KMS-11 (cell line): ENCODE measurements around the gene HOTAIR.
A peak's percentile ranks its signal among the peaks of the same experiment; 100 is the strongest.

Experiments
- H2AFZ ChIP-seq: fragments of 200-600 bp; sonication (generic); 2 replicates; pipeline ENCODE4 v1.6.1; 2016; ENCODE audit warnings: antibody characterized with exemption, mixed run types, low read depth
- H3K27ac ChIP-seq: fragments of 200-600 bp; sonication (generic); 2 replicates; pipeline ENCODE4 v1.6.1; 2016; ENCODE audit warnings: mild to moderate bottlenecking, mixed run types
- H3K27me3 ChIP-seq: fragments of 200-600 bp; sonication (generic); 2 replicates; pipeline ENCODE4 v1.6.1; 2017; ENCODE audit warnings: mild to moderate bottlenecking, low read depth, mixed run types, moderate library complexity; ENCODE audit not compliant: insufficient read depth
- H3K36me3 ChIP-seq: fragments of 200-600 bp; sonication (generic); 2 replicates; pipeline ENCODE4 v1.6.1; 2017; ENCODE audit warnings: mild to moderate bottlenecking, mixed run types; ENCODE audit not compliant: insufficient read depth
- H3K4me1 ChIP-seq: fragments of 200-600 bp; sonication (generic); 2 replicates; pipeline ENCODE4 v1.6.1; 2016; ENCODE audit warnings: mild to moderate bottlenecking, low read depth, mixed run types; ENCODE audit not compliant: poor library complexity, severe bottlenecking
- H3K4me2 ChIP-seq: fragments of 200-600 bp; sonication (generic); 2 replicates; pipeline ENCODE4 v1.7.0; 2016; ENCODE audit warnings: mild to moderate bottlenecking, mixed run types
- H3K4me3 ChIP-seq: fragments of 200-600 bp; sonication (generic); IDR thresholded peaks from 2 replicates; pipeline ENCODE4 v1.6.1; 2017; ENCODE audit warnings: low read depth, low read length, mixed read lengths; ENCODE audit not compliant: insufficient read depth
- H3K79me2 ChIP-seq: fragments of 200-600 bp; sonication (generic); 2 replicates; pipeline ENCODE4 v1.6.1; 2016; ENCODE audit warnings: low read depth, mixed run types; ENCODE audit not compliant: insufficient read depth
- H3K9ac ChIP-seq: fragments of 200-600 bp; sonication (generic); 2 replicates; pipeline ENCODE4 v1.6.1; 2016; ENCODE audit warnings: mild to moderate bottlenecking, mixed run types
- H4K20me1 ChIP-seq: fragments of 200-600 bp; sonication (generic); 2 replicates; pipeline ENCODE4 v1.6.1; 2016; ENCODE audit warnings: mild to moderate bottlenecking, mixed run types; ENCODE audit not compliant: insufficient read depth
- CTCF ChIP-seq: fragments of 200-600 bp; sonication (generic); conservative IDR thresholded peaks from 2 replicates; pipeline ENCODE4 v1.6.1; 2017; ENCODE audit warnings: low read depth, mild to moderate bottlenecking, antibody characterized with exemption, low read length, moderate library complexity, mixed read lengths

The HOTAIR gene

DNA sequence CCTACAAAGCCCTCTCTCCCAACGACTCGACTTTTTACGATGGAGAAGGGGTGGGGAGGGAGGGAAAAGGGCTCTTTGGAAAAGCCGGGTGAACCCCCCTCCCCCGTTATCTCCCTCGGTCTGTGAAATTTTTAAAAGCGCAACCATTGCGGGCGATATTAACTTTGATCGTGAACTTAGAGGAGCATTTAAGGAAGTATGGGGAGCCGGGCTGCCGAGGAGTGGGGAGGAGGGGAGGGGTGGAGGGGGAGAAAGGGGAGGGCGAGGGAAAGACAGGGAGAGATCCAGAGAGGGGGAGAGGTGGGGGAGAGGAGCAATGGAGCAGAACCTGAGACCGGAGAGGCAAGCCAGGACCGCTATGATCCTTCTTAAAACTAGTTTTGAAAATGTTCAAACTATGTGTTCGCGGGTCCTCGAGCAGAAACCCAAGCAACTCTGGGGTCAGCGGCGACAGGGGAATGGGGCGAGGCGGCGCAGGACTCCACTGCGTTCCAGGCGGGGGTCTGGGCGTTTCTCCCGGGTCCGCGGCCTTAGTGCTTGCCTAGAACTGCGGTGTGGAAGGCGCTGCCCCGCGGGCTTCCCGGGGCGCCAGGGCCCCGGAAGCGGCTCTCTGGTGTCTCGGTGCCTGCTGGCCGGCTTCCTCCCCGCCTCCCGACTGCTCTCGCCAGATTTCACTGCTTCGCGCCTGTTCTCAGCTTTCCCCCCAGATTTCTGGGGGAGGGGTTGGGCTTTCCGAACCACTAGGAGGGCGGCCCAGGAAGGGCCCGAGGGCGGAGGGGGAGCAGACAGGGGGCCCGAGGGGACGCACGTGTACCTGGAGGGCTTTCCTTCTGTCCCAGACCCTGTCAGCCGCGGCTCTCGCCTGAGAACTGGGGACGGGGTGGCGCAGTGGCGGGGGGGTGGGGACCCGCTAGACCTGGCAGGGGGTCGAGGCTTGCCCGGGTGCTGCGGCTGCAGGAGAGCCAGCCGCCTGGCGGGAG is at the start of gene HOTAIR:
HOTAIR (minus strand) TSS at position 871 of the 980 bp plus-strand sequence.
- Histone ChIP-seq H3K9ac (no peak within 1 kb of the TSS), H3K27me3 (peaks cover 98% of the 10 kb centered on the region), H3K27ac (no peak within 1 kb of the TSS), H3K79me2 (no peaks in the 10 kb centered on the region), H3K4me1 (peaks cover 13% of the 10 kb centered on the region), H3K4me2 (peak within 1 kb of the TSS; percentile 7; the same call in 1 of the 2 replicates), H3K36me3 (no peaks in the 10 kb centered on the region), H4K20me1 (no peaks in the 10 kb centered on the region), H3K4me3 (no peak within 1 kb of the TSS), H2AFZ (peak within 1 kb of the TSS; percentile 19; the same call in 1 of the 2 replicates)
- no peak for TF ChIP-seq CTCF

- H3K9ac ChIP-seq = no peak overlapping the region
- no peak overlapping the region for H3K27ac ChIP-seq
- H3K79me2 ChIP-seq = no peaks in the 10 kb centered on the region
- H2AFZ ChIP-seq = no peak overlapping the region
- H3K4me1 ChIP-seq = no peaks in the 10 kb centered on the region
- H4K20me1 ChIP-seq = no peaks in the 10 kb centered on the region
- TF ChIP-seq CTCF = no peak
- H3K36me3 ChIP-seq = no peaks in the 10 kb centered on the region
- H3K27me3 ChIP-seq = peaks cover 100% of the 10 kb centered on the region
- H3K4me3 ChIP-seq = no peak overlapping the region
- H3K4me2 ChIP-seq = no peak overlapping the region
Observed at GRCh38 chr12:54024127-54024526, 49.4 kb upstream of the HOTAIR start.

DNA sequence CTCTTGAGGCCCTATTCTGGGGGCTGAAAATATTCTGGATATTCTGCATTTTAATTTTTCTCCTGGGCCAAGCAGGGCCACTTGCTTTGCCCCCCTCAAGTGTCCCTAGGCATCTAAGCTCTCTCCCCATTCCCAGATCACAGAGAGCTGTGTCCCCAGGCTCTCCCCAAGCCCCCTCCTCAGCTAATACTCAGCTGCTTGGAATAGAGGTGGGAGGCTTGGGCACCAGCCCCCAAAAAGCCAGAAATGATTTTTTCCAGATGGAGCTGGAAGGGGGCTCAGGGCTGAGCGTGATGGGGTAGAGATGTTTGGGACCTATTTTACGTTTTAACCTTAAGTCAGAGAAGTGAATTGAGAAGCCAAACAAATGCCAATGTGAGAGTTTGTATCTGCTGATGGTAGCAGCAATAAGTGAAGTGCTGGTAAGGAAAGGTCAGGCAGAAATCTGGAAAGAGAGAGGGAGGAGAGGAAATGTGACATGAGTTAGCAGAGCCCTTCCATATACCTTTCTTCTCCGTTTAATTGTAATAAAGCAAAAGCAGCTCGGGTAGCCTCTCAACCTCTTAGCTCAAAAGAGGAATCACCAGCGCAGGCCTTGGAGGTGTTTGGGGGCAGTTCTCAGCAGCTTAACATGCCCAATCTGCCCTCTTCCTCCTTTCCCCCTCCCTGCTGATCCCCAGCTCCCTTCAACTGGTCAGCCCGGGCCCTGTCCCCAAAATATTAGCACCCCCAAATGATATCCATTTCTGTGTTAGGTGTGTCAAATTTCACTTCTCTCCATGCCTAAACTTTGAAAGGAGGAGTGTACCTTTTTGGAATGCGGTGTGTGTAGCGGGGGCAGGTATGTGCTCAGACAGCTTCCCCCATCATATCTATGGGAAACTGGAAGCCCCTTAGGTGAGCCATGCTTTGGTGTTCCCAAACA is 48.5 kb upstream of the HOTAIR start:
- Histone ChIP-seq H3K4me2 (no peak overlapping the region), H3K27me3 (peaks cover 91% of the 10 kb centered on the region)

More for the DNA sequence above, 48.5 kb upstream of the HOTAIR start:
- H3K79me2 ChIP-seq = no peaks in the 10 kb centered on the region
- peaks cover 2% of the 10 kb centered on the region for H3K4me1 ChIP-seq
- no peak for TF ChIP-seq CTCF
- H3K4me3 ChIP-seq = no peak overlapping the region
- no peak overlapping the region for H2AFZ ChIP-seq
- H3K36me3 ChIP-seq = no peaks in the 10 kb centered on the region
- no peak overlapping the region for H3K27ac ChIP-seq
- H3K9ac ChIP-seq = no peak overlapping the region
- H4K20me1 ChIP-seq = no peaks in the 10 kb centered on the region
